ENCODE data around the gene MED28. TPM values are rescaled to one million over a fixed set of nuclear protein-coding genes. Genes with fewer than 3 reads are reported as not detected.
A peak's percentile ranks its signal among the peaks of the same experiment; 100 is the strongest.

Gene MED28
- total RNA-seq, 2 donors from 2014 or later, result 94.5 to 107 TPM

DNA sequence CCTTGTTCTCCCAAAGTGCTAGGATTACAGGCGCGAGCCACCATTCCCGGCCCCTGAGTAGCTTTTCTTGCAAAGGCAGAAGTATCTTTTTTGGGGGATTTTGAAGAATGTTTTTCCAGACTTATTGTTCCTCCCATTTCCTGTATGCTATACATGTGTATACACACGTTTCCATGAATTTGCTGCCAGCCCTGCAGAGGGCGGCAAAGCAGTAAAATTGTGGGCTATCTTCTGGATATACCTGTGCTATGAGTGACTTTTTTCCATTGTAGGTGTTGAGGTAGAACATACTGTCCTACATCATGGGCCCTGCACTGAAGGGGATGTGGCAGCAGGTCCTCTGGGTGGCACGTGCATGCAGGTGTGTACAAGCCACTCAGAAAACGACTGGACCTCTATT, 16.9 kb upstream of the MED28 start:
- Histone ChIP-seq H3K27me3 (ENCODE audit: control insufficient read depth, insufficient read depth, low read length, poor library complexity, severe bottlenecking) (no peaks in the 10 kb centered on the region), H3K27ac (ENCODE audit: low read depth, low read length) (no peak overlapping the region), H3K9me3 (ENCODE audit: control insufficient read depth, low read length) (no peaks in the 10 kb centered on the region), H3K9ac (ENCODE audit: extremely low read depth, low read length, poor library complexity, severe bottlenecking) (no peak overlapping the region), H3K36me3 (ENCODE audit: control insufficient read depth, insufficient read depth, low read length) (peaks cover 59% of the 10 kb centered on the region), H3K4me3 (ENCODE audit: low read length) (no peak overlapping the region), H3K4me1 (ENCODE audit: control insufficient read depth, insufficient read depth, low read length) (no peaks in the 10 kb centered on the region)
- Mint-ChIP-seq H3K4me1 (no peaks in the 10 kb centered on the region), H3K9me3 (no peaks in the 10 kb centered on the region), H3K36me3 (ENCODE audit: low read depth) (peaks cover 44% of the 10 kb centered on the region), H3K27ac (peak overlapping the region; percentile 64), H3K4me3 (no peak overlapping the region), H3K27me3 (ENCODE audit: insufficient read depth) (no peaks in the 10 kb centered on the region)
- 66 to 86% methylated on average over 4 to 7 of the region's 7 CpGs for WGBS, 2 experiments (ENCODE audit: insufficient coverage in 1 of 2, insufficient read length in 1 of 2)
- TF ChIP-seq, protein P1, sequence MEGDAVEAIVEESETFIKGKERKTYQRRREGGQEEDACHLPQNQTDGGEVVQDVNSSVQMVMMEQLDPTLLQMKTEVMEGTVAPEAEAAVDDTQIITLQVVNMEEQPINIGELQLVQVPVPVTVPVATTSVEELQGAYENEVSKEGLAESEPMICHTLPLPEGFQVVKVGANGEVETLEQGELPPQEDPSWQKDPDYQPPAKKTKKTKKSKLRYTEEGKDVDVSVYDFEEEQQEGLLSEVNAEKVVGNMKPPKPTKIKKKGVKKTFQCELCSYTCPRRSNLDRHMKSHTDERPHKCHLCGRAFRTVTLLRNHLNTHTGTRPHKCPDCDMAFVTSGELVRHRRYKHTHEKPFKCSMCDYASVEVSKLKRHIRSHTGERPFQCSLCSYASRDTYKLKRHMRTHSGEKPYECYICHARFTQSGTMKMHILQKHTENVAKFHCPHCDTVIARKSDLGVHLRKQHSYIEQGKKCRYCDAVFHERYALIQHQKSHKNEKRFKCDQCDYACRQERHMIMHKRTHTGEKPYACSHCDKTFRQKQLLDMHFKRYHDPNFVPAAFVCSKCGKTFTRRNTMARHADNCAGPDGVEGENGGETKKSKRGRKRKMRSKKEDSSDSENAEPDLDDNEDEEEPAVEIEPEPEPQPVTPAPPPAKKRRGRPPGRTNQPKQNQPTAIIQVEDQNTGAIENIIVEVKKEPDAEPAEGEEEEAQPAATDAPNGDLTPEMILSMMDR (conservative IDR thresholded peaks at IDR 0.05), result peak; percentile 68
- DNase-seq, result peak; percentile 61

DNA sequence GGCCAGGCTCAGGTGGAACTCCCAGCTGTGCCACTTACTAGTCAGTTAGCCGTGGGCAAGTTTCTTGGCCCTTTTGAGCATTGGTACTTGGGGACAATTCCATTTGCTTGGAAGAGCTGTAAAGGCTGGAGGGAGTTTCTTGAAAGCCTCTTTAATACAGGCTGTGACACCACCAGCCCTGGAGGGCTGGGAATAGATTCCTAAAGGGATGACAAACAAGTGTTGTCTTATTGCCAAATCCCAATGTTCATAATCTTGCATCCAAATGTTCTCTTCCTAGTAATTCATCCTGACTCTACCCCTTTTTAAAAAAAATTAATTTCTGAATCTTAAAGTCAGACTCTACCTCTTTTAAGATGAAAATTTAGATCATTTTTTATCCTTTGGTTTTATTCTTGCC, 14.6 kb upstream of the MED28 start:
- DNase-seq, result no peak
- Histone ChIP-seq H3K27me3 (ENCODE audit: control insufficient read depth, insufficient read depth, low read length, poor library complexity, severe bottlenecking) (no peaks in the 10 kb centered on the region), H3K27ac (ENCODE audit: low read depth, low read length) (no peak overlapping the region), H3K36me3 (ENCODE audit: control insufficient read depth, insufficient read depth, low read length) (peaks cover 59% of the 10 kb centered on the region), H3K4me1 (ENCODE audit: control insufficient read depth, insufficient read depth, low read length) (no peaks in the 10 kb centered on the region), H3K9ac (ENCODE audit: extremely low read depth, low read length, poor library complexity, severe bottlenecking) (no peak overlapping the region), H3K4me3 (ENCODE audit: low read length) (no peak overlapping the region), H3K9me3 (ENCODE audit: control insufficient read depth, low read length) (no peaks in the 10 kb centered on the region)
- H3K27ac Mint-ChIP-seq, result no peak overlapping the region
- H3K4me3 Mint-ChIP-seq, result no peak overlapping the region
- TF ChIP-seq, protein P1 (conservative IDR thresholded peaks at IDR 0.05), result no peak
- peaks cover 45% of the 10 kb centered on the region for H3K36me3 Mint-ChIP-seq (ENCODE audit: low read depth)
- no peaks in the 10 kb centered on the region for H3K27me3 Mint-ChIP-seq (ENCODE audit: insufficient read depth)
- H3K4me1 Mint-ChIP-seq, result no peaks in the 10 kb centered on the region
- H3K9me3 Mint-ChIP-seq, result no peaks in the 10 kb centered on the region
- 89 to 100% methylated on average over 1 of the region's 1 CpG for WGBS, 2 experiments (ENCODE audit: insufficient coverage in 1 of 2, insufficient read length in 1 of 2)

DNA sequence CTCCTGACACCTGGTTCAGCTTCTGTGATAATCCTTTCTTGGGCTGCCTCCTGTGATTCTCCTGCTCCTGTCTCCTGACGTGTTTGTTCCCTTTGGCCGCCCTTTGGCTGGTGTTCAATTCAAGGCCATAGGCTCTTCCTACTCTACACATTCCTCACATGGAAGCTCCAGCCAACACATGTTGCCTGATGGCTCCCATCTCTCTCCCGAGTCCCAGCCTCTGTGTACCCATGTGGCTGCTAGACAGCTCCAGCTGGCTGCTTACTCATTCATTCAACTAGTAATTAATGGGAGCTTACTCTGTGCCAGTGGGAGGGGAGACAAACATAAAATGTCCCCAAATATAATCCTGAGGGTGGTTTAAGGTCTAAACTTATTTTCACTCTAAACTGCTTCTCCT, 9.2 kb upstream of the MED28 start:
- Histone ChIP-seq H3K4me1 (ENCODE audit: control insufficient read depth, insufficient read depth, low read length) (no peaks in the 10 kb centered on the region), H3K36me3 (ENCODE audit: control insufficient read depth, insufficient read depth, low read length) (peaks cover 61% of the 10 kb centered on the region), H3K4me3 (ENCODE audit: low read length) (no peak overlapping the region), H3K9me3 (ENCODE audit: control insufficient read depth, low read length) (no peaks in the 10 kb centered on the region), H3K27ac (ENCODE audit: low read depth, low read length) (no peak overlapping the region), H3K9ac (ENCODE audit: extremely low read depth, low read length, poor library complexity, severe bottlenecking) (no peak overlapping the region), H3K27me3 (ENCODE audit: control insufficient read depth, insufficient read depth, low read length, poor library complexity, severe bottlenecking) (no peaks in the 10 kb centered on the region)
- peaks cover 28% of the 10 kb centered on the region for H3K36me3 Mint-ChIP-seq (ENCODE audit: low read depth)
- no peak overlapping the region for H3K27ac Mint-ChIP-seq
- WGBS, 2 experiments (ENCODE audit: insufficient coverage in 1 of 2, insufficient read length in 1 of 2), result 71 to 74% methylated on average over 3 of the region's 3 CpGs
- no peak overlapping the region for H3K4me3 Mint-ChIP-seq
- H3K27me3 Mint-ChIP-seq (ENCODE audit: insufficient read depth), result no peaks in the 10 kb centered on the region
- H3K9me3 Mint-ChIP-seq, result no peaks in the 10 kb centered on the region
- DNase-seq, result no peak
- TF ChIP-seq, protein P1 (conservative IDR thresholded peaks at IDR 0.05), result no peak
- H3K4me1 Mint-ChIP-seq, result no peaks in the 10 kb centered on the region

Data from endodermal cell (in vitro differentiated cells).